NB4 (cell line): ENCODE data around the gene CDC42BPG.

ENCODE experiments used
- CTCF ChIP-seq: IDR thresholded peaks from one replicate; pipeline ENCODE4 v1.5.1; 2012; ENCODE audit warnings: low read depth, low read length
- MAX ChIP-seq: IDR thresholded peaks from 2 replicates; pipeline ENCODE4 v1.6.1; 2011; ENCODE audit warnings: low read depth, low read length
- POLR2A ChIP-seq: IDR thresholded peaks from 2 replicates; pipeline ENCODE4 v1.6.1; 2011; ENCODE audit warnings: mild to moderate bottlenecking; ENCODE audit not compliant: insufficient read length; ENCODE audit errors: extremely low read depth

- no peak for TF ChIP-seq CTCF
- no peak for TF ChIP-seq POLR2A
- TF ChIP-seq MAX: no peak
Observed at GRCh38 chr11:64882243-64882642, 37.8 kb upstream of the CDC42BPG start.
